Right lobe of liver (tissue), 6 donors: ENCODE results near the gene GLIPR1. TPM values are rescaled to one million over a fixed set of nuclear protein-coding genes. Genes with fewer than 3 reads are reported as not detected.

Source experiments
- ATAC-seq, 4 donors: fragments of 200-7000 bp; cut with Tn5 transposase; one replicate each; pipeline ENCODE4 v1.9.1; 2020; ENCODE audit warnings: mild to moderate bottlenecking in 4 of 4, moderate library complexity in 4 of 4
- DNase-seq, 3 donors: peaks; one replicate each; pipeline ENCODE4 v3.0.0-alpha.2; 2020
- H3K27ac ChIP-seq, 3 donors: fragments of 200-600 bp; one replicate each; pipeline ENCODE4 v1.8.0; 2022
- H3K27me3 ChIP-seq, 2 donors: fragments of 200-600 bp; one replicate each; pipeline ENCODE4 v1.8.0; 2022
- H3K36me3 ChIP-seq, 4 donors: fragments of 200-600 bp; sonication (generic) in 1 of 4; one replicate each; pipeline versions ENCODE4 v1.5.1 to v1.8.0; 2017 to 2022; ENCODE audit warnings: control low read depth in 1 of 4
- H3K4me1 ChIP-seq, 4 donors: fragments of 200-600 bp; sonication (generic) in 1 of 4; one replicate each; pipeline versions ENCODE4 v1.5.1 to v1.8.0; 2017 to 2022; ENCODE audit warnings: control low read depth in 1 of 4
- H3K4me3 ChIP-seq, 3 donors: fragments of 200-600 bp; one replicate each; pipeline ENCODE4 v1.8.0; 2022
- H3K9me3 ChIP-seq, 4 donors: fragments of 200-600 bp; sonication (generic) in 1 of 4; one replicate each; pipeline versions ENCODE4 v1.5.1 to v1.8.0; 2017 to 2022; ENCODE audit warnings: control low read depth in 1 of 4
- CTCF ChIP-seq, 4 donors: fragments of 200-600 bp in 3 of 4; fragments of 450-650 bp in 1 of 4; IDR thresholded peaks; one replicate each; pipeline versions ENCODE4 v1.5.1 to v1.8.0; 2016 to 2022; ENCODE audit warnings: antibody characterized with exemption in 4 of 4, mild to moderate bottlenecking in 2 of 4
- POLR2A ChIP-seq: fragments of 450-650 bp; IDR thresholded peaks from one replicate; pipeline ENCODE4 v1.6.1; 2017; ENCODE audit warnings: antibody characterized with exemption, mild to moderate bottlenecking
- WGBS: methylation state at CpG from one replicate; pipeline ENCODE4 v1.1.6; 2018; ENCODE audit warnings: low coverage, low lambda C conversion rate; ENCODE audit not compliant: insufficient coverage; ENCODE audit errors: missing lambda C conversion rate; 5-methylcytosine and 5-hydroxymethylcytosine counted together
- intact Hi-C, 2 donors: fragments of 100-400 bp; cut with DNase I; formaldehyde crosslinking; loops; one replicate each; pipeline versions ENCODE4 v1.11.2 to v1.14.1; 2022
- total RNA-seq, 6 experiments: library from RNA; depleted of rRNA in 2 of 6; stranded (reverse); fragments of >200 nt in 2 of 6; fragmentation: NEBNext Ultra II Directional in 3 of 6; extraction: Animal tissue kit (Norgen Biotek cat#: 25700) in 3 of 6; gene quantifications; one replicate each; pipeline versions ENCODE4 v1.1.0 to v1.2.4, GENCODE V29; 2016 to 2023
- donor health status: DM: no; HTN: yes; CAD: no.
- donor health status: DM: no; HTN: no; CAD: no.
- donor health status: DM: no; HTN: no; CAD: no.
- donor health status: DM: no; HTN: yes; CAD: no.
- donor health status: DM: no; HTN: yes; CAD: no.

The GLIPR1 gene
- total RNA-seq, 6 experiments from 2014 or later: 3.4 to 16.2 (median 4.0) TPM

- Histone ChIP-seq H3K27me3 (no peaks in the 10 kb centered on the region), H3K36me3 (no peaks in the 10 kb centered on the region), H3K9me3 (no peaks in the 10 kb centered on the region), H3K4me1 (peaks cover 0 to 8% (median 2%) of the 10 kb centered on the region in 4 donors), H3K4me3 (no peak overlapping the region), H3K27ac (no peak overlapping the region)
- DNase-seq: no peak
- WGBS: 95% methylated on average over 2 of the region's 2 CpGs
- no peak for ATAC-seq
- TF ChIP-seq POLR2A (no peak), CTCF (IDR thresholded peaks at IDR 0.05) (no peak)
- intact Hi-C loops: no loop called here
Observed at GRCh38 chr12:75489187-75489586, 8.6 kb downstream of the GLIPR1 start.

GRCh38 chr12:75489613-75490210, 9.2 kb downstream of the GLIPR1 start:
- ATAC-seq (no peak), DNase-seq (no peak)
- H3K36me3 ChIP-seq: no peaks in the 10 kb centered on the region
- no peak overlapping the region for H3K27ac ChIP-seq
- intact Hi-C loops: no loop called here
- WGBS: 73% methylated on average over 7 of the region's 7 CpGs
- H3K9me3 ChIP-seq: no peaks in the 10 kb centered on the region
- no peaks in the 10 kb centered on the region for H3K27me3 ChIP-seq
- TF ChIP-seq POLR2A: no peak
- TF ChIP-seq CTCF (IDR thresholded peaks at IDR 0.05): no peak
- no peak overlapping the region for H3K4me3 ChIP-seq
- H3K4me1 ChIP-seq: peaks cover 0 to 8% (median 2%) of the 10 kb centered on the region in 4 donors

GRCh38 chr12:75491169-75491568, 10.6 kb downstream of the GLIPR1 start:
- Histone ChIP-seq H3K27me3 (no peaks in the 10 kb centered on the region), H3K4me1 (peaks cover 0 to 8% (median 2%) of the 10 kb centered on the region in 4 donors), H3K4me3 (no peak overlapping the region), H3K36me3 (peaks cover 0 to 1% (median under 1%) of the 10 kb centered on the region in 4 donors), H3K27ac (no peak overlapping the region), H3K9me3 (no peaks in the 10 kb centered on the region)
- DNase-seq: peak in 1 of 3 donors; percentile 61
- intact Hi-C loops: no loop called here
- no peak for TF ChIP-seq CTCF (IDR thresholded peaks at IDR 0.05)
- TF ChIP-seq POLR2A: no peak
- 62% methylated on average over 2 of the region's 2 CpGs for WGBS
- ATAC-seq: peak; percentile 91 to 96 (median 94)

GRCh38 chr12:75503459-75503858, 22.9 kb downstream of the GLIPR1 start:
- intact Hi-C loops: loop anchor here in 1 of 2 donors (10.0 kb wide), 1 partner anchor 169 kb away; the partner anchor contains the start of genes CAPS2 and GLIPR1L1
- peak overlapping the region in 2 of 3 donors; percentile 14 to 47 for H3K27ac ChIP-seq
- peak overlapping the region in 1 of 3 donors; percentile 3 for H3K4me3 ChIP-seq
- no peaks in the 10 kb centered on the region for H3K9me3 ChIP-seq
- H3K4me1 ChIP-seq: peaks cover 0 to 8% (median 3%) of the 10 kb centered on the region in 4 donors
- H3K27me3 ChIP-seq: no peaks in the 10 kb centered on the region
- TF ChIP-seq POLR2A: no peak
- TF ChIP-seq CTCF (IDR thresholded peaks at IDR 0.05): no peak
- H3K36me3 ChIP-seq: peaks cover 0 to 59% (median 18%) of the 10 kb centered on the region in 4 donors
- WGBS: 12% methylated on average over 3 of the region's 3 CpGs
- ATAC-seq (peak; percentile 54 to 64 (median 62)), DNase-seq (no peak)
